Superior temporal gyrus (tissue), 1 donor: ENCODE results near the gene PRDM15.

Experiments
- DNase-seq: peaks from one replicate; pipeline ENCODE4 v3.0.0-alpha.2; 2016; ENCODE audit errors: extremely low spot score

Gene PRDM15

GRCh38 chr21:41764558-41765419, 114.4 kb downstream of the PRDM15 start:
- no peak for DNase-seq

- no peak for DNase-seq
Measured at GRCh38 chr21:41763996-41764395, 115.1 kb downstream of the PRDM15 start.

GRCh38 chr21:41763398-41763931, 115.7 kb downstream of the PRDM15 start:
- DNase-seq: no peak

GRCh38 chr21:41762753-41763152, 116.4 kb downstream of the PRDM15 start:
- no peak for DNase-seq

GRCh38 chr21:41761934-41762635, 117.1 kb downstream of the PRDM15 start:
- no peak for DNase-seq

- DNase-seq: no peak
Measured at GRCh38 chr21:41761211-41761933, 117.8 kb downstream of the PRDM15 start.

- no peak for DNase-seq
Measured at GRCh38 chr21:41760411-41760810, 118.7 kb downstream of the PRDM15 start.

GRCh38 chr21:41759926-41760325, 119.2 kb downstream of the PRDM15 start:
- DNase-seq: no peak

GRCh38 chr21:41759214-41759840, 119.8 kb downstream of the PRDM15 start:
- DNase-seq: no peak

GRCh38 chr21:41758550-41758949, 120.6 kb downstream of the PRDM15 start:
- no peak for DNase-seq

GRCh38 chr21:41755934-41756773, 123.0 kb downstream of the PRDM15 start:
- no peak for DNase-seq

- no peak for DNase-seq
Measured at GRCh38 chr21:41755258-41755933, 123.7 kb downstream of the PRDM15 start.

GRCh38 chr21:41754479-41754891, 124.7 kb downstream of the PRDM15 start:
- DNase-seq: no peak

- no peak for DNase-seq
Measured at GRCh38 chr21:41753006-41753898, 125.9 kb downstream of the PRDM15 start.

GRCh38 chr21:41752231-41752681, 126.9 kb downstream of the PRDM15 start:
- DNase-seq: no peak

GRCh38 chr21:41751611-41752011, 127.5 kb downstream of the PRDM15 start:
- no peak for DNase-seq

GRCh38 chr21:41750532-41751151, 128.5 kb downstream of the PRDM15 start:
- DNase-seq: no peak

GRCh38 chr21:41750051-41750450, 129.1 kb downstream of the PRDM15 start:
- no peak for DNase-seq

- DNase-seq: no peak
Measured at GRCh38 chr21:41749286-41749685, 129.9 kb downstream of the PRDM15 start.
